DND-41 (cell line): Measurements from ENCODE around the gene AMELX.

ENCODE experiments used
- ATAC-seq: fragments of 200-7000 bp; cut with Tn5 transposase; 3 replicates; pipeline ENCODE4 v1.9.1; 2021; ENCODE audit warnings: low read depth; ENCODE audit not compliant: insufficient read depth
- DNase-seq: peaks from one replicate; pipeline ENCODE4 v3.0.0-alpha.2; 2020
- H2AFZ ChIP-seq: 2 replicates; pipeline ENCODE4 v1.6.0; 2012; ENCODE audit warnings: low read depth, low read length
- H3K27ac ChIP-seq: 2 replicates; pipeline ENCODE4 v1.5.1; 2012; ENCODE audit warnings: low read length, inconsistent platforms
- H3K27me3 ChIP-seq: fragments of 200-600 bp; sonication (generic); 2 replicates; pipeline ENCODE4 v1.6.0; 2012; ENCODE audit warnings: low read length, mild to moderate bottlenecking, inconsistent platforms; ENCODE audit not compliant: insufficient read depth, poor library complexity
- H3K36me3 ChIP-seq: 2 replicates; pipeline ENCODE4 v1.5.1; 2012; ENCODE audit warnings: low read length, inconsistent platforms; ENCODE audit not compliant: insufficient read depth
- H3K4me1 ChIP-seq: 2 replicates; pipeline ENCODE4 v1.5.1; 2012; ENCODE audit warnings: mild to moderate bottlenecking, low read length; ENCODE audit not compliant: insufficient read depth
- H3K4me2 ChIP-seq: 2 replicates; pipeline ENCODE4 v1.6.0; 2012; ENCODE audit warnings: mild to moderate bottlenecking, moderate library complexity, low read length, inconsistent platforms; ENCODE audit not compliant: insufficient read depth
- H3K4me3 ChIP-seq, 2 experiments: fragments of 200-600 bp in 1 of 2; shearing (Covaris generic) in 1 of 2; 2 replicates each; pipeline ENCODE4 v1.5.1; 2012 to 2016; ENCODE audit warnings: inconsistent platforms in 2 of 2, low read length in 2 of 2, mild to moderate bottlenecking in 2 of 2, low read depth in 1 of 2, moderate library complexity in 1 of 2
- H3K79me2 ChIP-seq: 2 replicates; pipeline ENCODE4 v1.6.0; 2012; ENCODE audit warnings: low read length, inconsistent platforms; ENCODE audit not compliant: insufficient read depth
- H3K9ac ChIP-seq: 2 replicates; pipeline ENCODE4 v1.6.0; 2012; ENCODE audit warnings: low read depth, mild to moderate bottlenecking, inconsistent platforms, low read length, moderate library complexity
- H3K9me3 ChIP-seq: 2 replicates; pipeline ENCODE4 v1.5.1; 2012; ENCODE audit warnings: low read length, moderate library complexity, mild to moderate bottlenecking, inconsistent platforms; ENCODE audit not compliant: insufficient read depth, severe bottlenecking
- H4K20me1 ChIP-seq: 2 replicates; pipeline ENCODE4 v1.6.0; 2012; ENCODE audit warnings: low read length; ENCODE audit not compliant: insufficient read depth
- EZH2 ChIP-seq: IDR thresholded peaks from 3 replicates; pipeline ENCODE4 v1.6.1; 2012; ENCODE audit warnings: borderline replicate concordance, low read depth, mild to moderate bottlenecking, moderate library complexity, low read length, inconsistent platforms; ENCODE audit not compliant: severe bottlenecking
- TF ChIP-seq, protein P1 (sequence below): IDR thresholded peaks from 2 replicates; pipeline ENCODE4 v1.5.1; 2012; ENCODE audit warnings: borderline replicate concordance, low read length, moderate library complexity, mild to moderate bottlenecking; ENCODE audit not compliant: poor library complexity, severe bottlenecking; ENCODE audit errors: extremely low read depth

Gene AMELX

DNA sequence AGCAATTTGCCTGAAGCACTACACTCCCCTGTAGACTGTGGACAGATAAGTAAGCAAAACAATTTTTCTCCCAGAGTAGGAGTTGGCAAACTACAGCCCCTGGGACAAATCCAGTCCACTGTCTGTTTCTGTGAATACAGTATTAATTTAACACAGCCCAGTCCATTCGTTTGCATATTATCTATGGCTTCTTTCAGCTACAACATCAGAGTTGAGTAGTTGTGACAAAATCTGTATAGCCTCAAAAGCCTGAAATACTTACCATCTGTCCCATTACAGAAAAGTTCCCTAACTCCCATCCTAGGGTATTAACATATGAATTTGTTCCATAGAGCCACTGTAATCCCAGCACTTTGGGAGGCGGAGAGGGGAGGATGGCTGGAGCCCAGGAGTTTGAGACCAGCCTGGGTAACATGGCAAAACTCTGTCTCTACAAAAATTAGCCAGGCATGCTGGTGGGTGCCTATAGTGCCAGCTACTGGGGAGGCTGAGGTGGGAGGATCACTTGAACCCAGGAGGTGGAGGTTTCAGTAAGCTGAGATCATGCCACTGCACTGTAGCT, 53.0 kb downstream of the AMELX start:
- H3K79me2 ChIP-seq, result no peaks in the 10 kb centered on the region
- no peak for DNase-seq
- no peaks in the 10 kb centered on the region for H3K27me3 ChIP-seq
- H3K4me1 ChIP-seq, result no peaks in the 10 kb centered on the region
- TF ChIP-seq, protein P1, sequence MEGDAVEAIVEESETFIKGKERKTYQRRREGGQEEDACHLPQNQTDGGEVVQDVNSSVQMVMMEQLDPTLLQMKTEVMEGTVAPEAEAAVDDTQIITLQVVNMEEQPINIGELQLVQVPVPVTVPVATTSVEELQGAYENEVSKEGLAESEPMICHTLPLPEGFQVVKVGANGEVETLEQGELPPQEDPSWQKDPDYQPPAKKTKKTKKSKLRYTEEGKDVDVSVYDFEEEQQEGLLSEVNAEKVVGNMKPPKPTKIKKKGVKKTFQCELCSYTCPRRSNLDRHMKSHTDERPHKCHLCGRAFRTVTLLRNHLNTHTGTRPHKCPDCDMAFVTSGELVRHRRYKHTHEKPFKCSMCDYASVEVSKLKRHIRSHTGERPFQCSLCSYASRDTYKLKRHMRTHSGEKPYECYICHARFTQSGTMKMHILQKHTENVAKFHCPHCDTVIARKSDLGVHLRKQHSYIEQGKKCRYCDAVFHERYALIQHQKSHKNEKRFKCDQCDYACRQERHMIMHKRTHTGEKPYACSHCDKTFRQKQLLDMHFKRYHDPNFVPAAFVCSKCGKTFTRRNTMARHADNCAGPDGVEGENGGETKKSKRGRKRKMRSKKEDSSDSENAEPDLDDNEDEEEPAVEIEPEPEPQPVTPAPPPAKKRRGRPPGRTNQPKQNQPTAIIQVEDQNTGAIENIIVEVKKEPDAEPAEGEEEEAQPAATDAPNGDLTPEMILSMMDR, result no peak
- TF ChIP-seq EZH2, result no peak
- H4K20me1 ChIP-seq, result no peaks in the 10 kb centered on the region
- H3K4me2 ChIP-seq, result no peak overlapping the region
- no peak overlapping the region for H3K27ac ChIP-seq
- H3K36me3 ChIP-seq, result no peaks in the 10 kb centered on the region
- H3K9ac ChIP-seq, result no peak overlapping the region
- H2AFZ ChIP-seq, result no peak overlapping the region
- no peak for ATAC-seq
- no peak overlapping the region for H3K4me3 ChIP-seq
- no peaks in the 10 kb centered on the region for H3K9me3 ChIP-seq

DNA sequence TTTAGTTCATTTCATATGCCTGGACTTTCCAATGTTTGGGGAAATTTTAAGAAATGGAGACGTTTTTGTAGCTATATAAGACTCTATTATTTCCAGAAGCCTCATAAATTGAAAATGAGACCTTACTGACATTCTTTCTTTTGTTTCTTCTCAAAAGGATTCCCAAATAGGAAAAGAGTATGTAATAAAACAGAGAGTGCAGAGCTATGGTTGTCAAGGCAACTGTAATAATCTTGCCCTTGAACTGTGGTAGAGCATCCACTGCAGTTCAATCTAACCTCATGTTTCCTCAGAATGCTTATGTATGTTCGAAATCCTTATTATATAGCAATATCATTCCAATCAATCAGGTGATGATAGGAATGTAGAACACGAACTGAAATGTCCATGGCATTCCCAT, 54.1 kb downstream of the AMELX start:
- no peaks in the 10 kb centered on the region for H3K4me1 ChIP-seq
- H3K27me3 ChIP-seq, result no peaks in the 10 kb centered on the region
- H3K27ac ChIP-seq, result no peak overlapping the region
- no peak overlapping the region for H3K4me3 ChIP-seq
- H3K36me3 ChIP-seq, result no peaks in the 10 kb centered on the region
- H2AFZ ChIP-seq, result no peak overlapping the region
- DNase-seq (no peak), ATAC-seq (no peak)
- H3K9ac ChIP-seq, result no peak overlapping the region
- no peaks in the 10 kb centered on the region for H4K20me1 ChIP-seq
- H3K4me2 ChIP-seq, result no peak overlapping the region
- no peaks in the 10 kb centered on the region for H3K79me2 ChIP-seq
- H3K9me3 ChIP-seq, result no peaks in the 10 kb centered on the region
- no peak for TF ChIP-seq EZH2
- TF ChIP-seq, protein P1, result no peak

DNA sequence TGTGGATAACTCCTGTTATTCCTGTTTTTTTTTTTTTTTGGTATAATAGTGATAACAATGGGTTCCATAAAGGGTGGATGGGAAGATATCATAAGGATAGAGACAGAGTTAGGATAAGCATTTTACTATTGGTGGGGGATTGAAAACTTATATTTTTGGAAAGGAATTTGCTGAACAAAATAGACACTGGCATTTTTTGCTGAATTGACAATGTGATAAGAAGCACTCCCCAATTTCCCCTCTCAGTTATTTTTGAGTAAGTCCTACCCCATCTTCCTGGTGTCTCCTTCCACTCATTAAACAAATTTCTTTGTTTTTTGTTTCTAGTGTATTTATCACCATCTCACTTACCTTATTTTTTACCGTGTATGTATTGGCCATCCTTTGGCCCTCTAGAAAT, 55.8 kb downstream of the AMELX start:
- H3K4me2 ChIP-seq, result no peak overlapping the region
- ATAC-seq, result no peak

More for the DNA sequence above, 55.8 kb downstream of the AMELX start:
- no peaks in the 10 kb centered on the region for H4K20me1 ChIP-seq
- no peaks in the 10 kb centered on the region for H3K4me1 ChIP-seq
- no peaks in the 10 kb centered on the region for H3K9me3 ChIP-seq
- H3K27ac ChIP-seq, result no peak overlapping the region
- H3K27me3 ChIP-seq, result no peaks in the 10 kb centered on the region
- H3K79me2 ChIP-seq, result no peaks in the 10 kb centered on the region
- no peak overlapping the region for H3K9ac ChIP-seq
- no peaks in the 10 kb centered on the region for H3K36me3 ChIP-seq
- no peak for TF ChIP-seq EZH2
- TF ChIP-seq, protein P1, result no peak
- no peak overlapping the region for H2AFZ ChIP-seq
- H3K4me3 ChIP-seq, result no peak overlapping the region
- DNase-seq, result no peak
